Stimulated activated CD4-positive, alpha-beta T cell treated with anti-CD3 and anti-CD28 coated beads, Interleukin-12 subunit alpha, Interleukin-12 subunit beta, amount 100 ng/mL, for 24 hours (primary cell): Measurements from ENCODE around the gene FSTL1.

Experiments used
- DNase-seq, 2 experiments: peaks; one replicate each; pipeline ENCODE4 v3.0.0-alpha.2; 2020; ENCODE audit warnings: low read depth in 2 of 2

Gene FSTL1

DNA sequence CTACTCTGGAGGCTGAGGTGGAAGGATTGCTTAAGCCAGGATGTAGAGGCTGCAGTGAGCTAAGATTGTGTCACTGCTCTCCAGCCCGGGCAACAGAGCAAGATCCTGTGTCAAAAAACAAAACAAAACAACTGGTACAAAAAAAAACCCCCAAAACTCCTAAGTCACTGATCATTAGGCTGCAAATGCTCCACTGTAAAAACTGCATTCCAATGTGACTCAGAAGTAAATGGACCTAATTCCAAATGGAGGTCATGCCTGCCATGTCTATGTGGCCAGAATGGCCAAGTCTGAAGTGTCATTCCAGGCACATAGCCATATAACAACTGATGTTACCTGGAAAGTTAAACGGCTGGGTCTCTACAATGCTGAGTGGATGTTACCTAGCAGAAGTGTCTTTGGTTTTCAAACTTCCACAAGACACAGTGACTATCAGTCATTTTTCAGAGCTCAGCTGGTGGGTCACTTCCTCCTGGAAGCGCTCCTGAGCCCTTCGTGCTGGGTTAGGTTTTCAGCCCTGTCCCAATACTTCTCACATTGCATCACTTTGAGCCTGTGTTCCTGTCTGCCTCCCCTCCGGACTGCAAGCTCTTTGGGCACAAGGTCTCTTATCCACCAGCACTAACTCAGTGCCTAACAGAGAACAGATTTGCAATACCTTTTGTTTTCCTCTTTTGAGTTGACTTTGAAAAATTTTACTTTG is 10.6 kb downstream of the FSTL1 start:
- no peak for DNase-seq

DNA sequence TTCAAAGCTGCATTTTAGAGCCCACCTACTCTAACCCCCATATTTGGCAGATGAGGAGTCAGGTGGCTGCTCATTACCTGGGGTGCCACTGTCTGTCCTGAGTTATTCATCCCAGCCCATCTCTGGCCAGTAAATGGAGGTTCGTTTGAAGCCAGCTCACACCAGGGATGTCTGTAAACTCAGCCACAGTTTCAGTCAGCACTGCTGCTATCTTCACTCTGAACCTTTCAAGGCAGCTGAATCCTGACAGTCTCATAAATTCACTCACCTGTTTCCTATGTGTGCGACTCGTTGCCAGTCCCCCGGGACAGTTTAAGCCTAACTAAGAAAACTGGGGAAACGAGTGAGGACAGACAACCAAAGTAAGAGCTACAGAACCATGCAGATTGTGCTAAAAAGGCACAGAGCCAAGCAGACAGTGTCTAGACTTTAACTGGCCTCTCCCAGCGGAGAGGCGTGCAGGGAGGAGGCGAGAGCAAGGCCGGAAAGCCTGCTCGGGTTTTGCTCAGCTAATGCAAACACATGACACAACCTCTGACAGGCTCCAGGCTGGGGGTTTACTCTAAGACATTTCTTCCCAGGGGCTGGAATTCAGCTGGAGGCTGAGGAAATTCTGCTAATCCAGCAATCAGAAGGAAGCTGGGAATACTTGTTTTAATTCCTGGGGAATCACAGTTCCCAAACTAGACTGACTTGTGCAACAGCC is 12.0 kb downstream of the FSTL1 start:
- DNase-seq, result no peak

- DNase-seq, result no peak
These were observed 12.6 kb downstream of the FSTL1 start for GRCh38 chr3:120438216-120438615.

- no peak for DNase-seq
These were observed 13.2 kb downstream of the FSTL1 start for GRCh38 chr3:120437559-120437958.

- DNase-seq, result no peak
These were observed 14.2 kb downstream of the FSTL1 start for GRCh38 chr3:120436523-120437050.

DNA sequence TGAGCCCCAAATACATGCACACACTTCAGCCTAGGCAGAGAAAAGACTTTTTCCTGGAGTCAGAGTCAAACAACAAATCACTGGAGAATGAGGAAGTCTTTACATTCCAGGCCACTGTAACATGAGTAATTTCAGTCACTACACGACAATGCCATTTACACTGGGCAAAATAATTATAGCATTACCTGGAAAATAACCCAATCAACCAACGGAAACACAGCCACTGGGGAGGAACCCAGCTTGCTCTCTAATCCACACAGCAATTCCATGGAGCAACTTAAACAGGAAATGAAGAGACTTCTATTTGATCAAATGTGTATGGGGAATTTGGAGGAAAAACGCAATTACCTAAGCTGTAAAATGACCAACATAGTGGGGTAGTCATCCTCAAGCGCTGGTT is 15.2 kb downstream of the FSTL1 start:
- DNase-seq, result no peak

DNA sequence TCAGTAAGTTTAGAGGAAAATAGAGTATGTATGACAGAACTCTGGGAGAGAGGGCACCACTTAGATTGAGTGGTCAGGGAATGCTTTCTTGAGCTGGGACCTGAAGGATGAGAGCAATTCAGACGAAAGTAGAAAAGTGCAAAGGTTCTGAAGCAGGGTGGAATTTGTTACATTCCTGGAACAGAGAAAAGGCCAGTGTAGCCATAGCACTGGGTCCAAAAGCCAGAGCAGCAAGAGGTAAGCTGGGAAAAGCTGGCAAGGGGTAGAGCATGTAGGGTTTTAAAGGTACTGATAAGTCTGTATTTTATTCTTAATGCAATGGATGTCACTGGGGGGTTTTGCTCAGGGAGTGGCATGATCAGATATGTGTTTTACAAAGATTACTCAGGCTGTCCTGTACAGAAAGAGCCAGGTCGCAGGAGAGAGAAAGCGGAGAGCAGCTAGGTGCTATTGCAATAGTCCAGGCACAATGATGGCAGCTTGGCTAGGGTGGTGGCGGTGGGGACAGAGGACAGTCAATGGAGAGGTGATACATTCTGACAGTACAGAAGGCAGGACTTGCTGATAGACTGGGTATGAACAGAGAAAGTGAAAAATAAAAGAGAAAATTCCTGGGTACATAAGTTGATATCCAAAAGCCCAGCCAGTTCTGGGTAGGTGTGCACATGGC is 17.0 kb downstream of the FSTL1 start:
- no peak for DNase-seq

DNA sequence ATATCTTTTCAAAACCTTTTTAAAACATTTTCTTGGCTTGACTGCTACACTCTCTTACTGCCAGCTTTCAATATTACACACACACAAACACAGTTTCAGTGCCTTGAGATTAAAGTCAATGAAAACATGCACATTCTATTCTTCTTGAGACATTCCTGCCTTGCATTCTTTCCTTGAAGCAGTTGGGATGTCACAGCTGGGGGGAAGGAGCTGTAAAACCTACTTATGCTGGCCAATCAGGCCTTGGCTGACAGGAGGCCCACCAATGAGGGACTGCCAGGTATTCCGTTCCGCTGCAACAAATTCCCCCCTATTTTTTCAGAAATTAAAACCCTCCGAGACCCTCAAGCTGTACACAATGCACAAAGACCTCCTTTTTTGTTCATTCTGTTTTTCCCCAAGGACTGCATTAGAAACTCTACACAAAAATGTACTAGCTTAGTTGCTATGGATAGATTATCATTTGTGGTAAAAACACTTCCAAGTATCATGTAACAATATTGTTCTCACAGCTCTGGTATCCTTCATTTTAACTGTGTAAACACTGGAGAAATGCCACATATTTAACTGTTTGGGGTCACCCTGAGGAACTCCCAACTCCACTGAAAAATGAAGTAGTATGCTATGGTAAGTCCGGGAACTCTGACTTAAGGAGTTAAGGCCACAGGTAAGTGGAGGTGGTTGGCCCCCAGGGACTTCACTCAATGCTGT is 18.5 kb downstream of the FSTL1 start:
- no peak for DNase-seq

DNA sequence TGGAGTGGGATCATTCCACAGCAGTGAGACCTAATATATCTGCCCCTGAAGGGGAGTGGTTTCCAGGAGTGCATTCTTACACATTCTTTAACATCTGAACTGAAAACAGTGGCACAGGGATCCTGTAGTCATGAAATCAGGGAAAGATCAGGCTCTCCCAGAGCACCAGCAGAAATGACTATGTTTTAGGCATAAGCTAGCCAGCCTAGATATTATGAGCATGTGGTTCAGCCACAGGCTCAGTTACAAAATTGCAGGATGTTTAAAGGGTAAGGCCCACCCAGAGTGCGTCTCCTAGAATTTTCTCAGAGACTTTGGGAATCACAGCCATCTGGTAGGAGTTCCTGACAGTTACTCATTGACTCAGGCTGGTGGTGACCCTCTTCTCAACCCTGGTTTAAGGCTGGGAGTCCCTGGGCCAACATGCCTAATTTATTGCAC is 20.9 kb downstream of the FSTL1 start:
- no peak for DNase-seq

DNA sequence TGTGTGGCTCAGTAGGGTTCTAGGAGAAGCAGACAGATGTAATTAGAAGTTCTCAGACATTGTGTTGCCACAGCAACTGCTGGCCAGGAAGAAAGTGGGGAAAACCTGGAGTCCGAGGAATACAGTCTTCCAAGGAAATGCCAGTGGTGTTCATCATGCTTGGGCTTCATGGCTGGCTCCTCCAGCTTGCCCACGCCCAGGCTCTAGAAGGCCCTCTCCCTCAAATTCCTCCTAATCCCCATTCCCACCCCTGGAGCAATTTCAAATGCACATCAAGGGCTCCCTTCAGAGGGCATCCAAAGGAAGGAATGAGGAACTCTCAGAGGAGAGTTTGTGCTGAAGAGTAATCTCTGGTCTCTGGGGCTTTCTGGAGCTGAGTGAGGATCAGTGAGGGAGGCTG is 21.9 kb downstream of the FSTL1 start:
- DNase-seq, result no peak

- no peak for DNase-seq
These were observed 23.6 kb downstream of the FSTL1 start for GRCh38 chr3:120427201-120427600.

GRCh38 chr3:120425572-120426250 is 25.1 kb downstream of the FSTL1 start:
- DNase-seq, result no peak

GRCh38 chr3:120424976-120425570 is 25.7 kb downstream of the FSTL1 start:
- no peak for DNase-seq

DNA sequence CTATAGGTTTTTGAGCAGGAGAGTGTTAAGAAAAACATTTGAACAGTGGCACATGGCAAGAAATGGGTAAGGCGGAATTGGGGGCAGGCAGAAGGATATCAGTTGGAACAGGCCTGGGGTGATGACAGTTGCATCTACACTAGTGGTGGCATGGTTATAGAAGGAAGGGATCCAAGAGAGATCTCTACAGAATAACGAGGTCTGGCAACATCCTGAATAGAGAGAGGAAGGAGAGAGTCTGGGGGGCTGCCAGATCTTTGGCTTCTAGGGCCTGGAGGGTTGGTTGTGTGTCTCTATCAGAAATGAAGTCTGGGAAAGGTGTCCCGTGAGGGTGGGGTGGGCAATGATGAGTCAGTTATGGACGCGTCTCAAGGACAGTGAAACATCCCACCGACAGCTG is 26.3 kb downstream of the FSTL1 start:
- DNase-seq, result no peak

DNA sequence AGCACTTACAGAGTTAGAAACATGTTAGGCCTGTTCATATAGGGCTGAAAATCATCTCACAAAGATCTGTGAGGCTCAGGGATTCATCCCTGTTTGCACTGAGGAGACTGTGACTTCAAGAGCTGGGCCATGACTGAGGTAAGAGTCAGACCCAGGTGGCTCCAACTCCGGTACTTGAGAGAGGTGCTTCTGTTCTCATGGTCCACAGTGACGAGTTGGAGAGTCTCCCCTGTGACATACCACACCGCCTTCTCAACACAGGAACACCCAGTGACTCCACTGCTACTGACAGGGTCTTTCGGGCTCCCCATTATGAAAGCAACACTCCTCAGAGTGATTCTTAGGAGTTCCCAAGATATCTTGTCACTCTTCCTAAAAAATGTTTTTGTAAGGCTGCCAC is 27.4 kb downstream of the FSTL1 start:
- no peak for DNase-seq

DNA sequence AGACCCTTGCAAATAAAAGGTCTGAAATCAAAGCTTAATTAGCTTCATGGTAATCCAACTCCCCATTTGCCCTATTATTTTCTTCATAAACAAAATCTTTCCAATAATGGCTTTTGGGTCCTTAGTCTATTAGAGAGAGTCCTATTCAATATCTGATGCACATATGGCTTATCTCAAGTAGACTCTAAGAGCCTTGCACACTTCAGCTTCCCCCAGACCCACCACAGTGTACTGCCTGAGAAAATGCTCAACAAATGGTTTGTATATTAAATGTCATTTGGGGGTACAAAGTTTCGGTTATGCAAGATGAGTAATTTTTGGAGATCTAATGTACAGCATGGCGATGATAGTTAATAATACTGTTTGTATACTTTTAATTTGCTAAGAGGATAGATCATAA is 28.9 kb downstream of the FSTL1 start:
- no peak for DNase-seq

- no peak for DNase-seq
These were observed 29.8 kb downstream of the FSTL1 start for GRCh38 chr3:120420928-120421551.

- DNase-seq, result no peak
These were observed 30.4 kb downstream of the FSTL1 start for GRCh38 chr3:120420360-120420759.

DNA sequence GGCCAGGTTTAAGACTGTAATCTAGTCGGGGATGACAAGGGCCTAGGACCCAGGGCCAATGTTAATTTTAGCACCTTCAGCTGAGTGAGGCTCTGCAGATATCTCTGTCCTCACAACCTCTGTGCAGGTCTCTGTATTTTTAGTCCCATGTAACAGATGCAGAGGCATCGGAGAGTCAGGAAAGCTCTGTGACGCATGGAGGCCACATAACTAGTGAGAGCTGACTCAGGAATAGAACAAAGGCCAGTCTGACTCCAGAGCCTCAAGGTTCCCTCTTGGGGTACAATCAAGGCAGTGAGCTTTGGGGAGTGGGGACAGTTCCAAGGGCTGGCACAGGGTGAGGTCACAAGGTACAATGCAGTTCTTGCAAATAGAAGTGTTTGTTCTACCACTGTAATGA is 31.0 kb downstream of the FSTL1 start:
- no peak for DNase-seq

DNA sequence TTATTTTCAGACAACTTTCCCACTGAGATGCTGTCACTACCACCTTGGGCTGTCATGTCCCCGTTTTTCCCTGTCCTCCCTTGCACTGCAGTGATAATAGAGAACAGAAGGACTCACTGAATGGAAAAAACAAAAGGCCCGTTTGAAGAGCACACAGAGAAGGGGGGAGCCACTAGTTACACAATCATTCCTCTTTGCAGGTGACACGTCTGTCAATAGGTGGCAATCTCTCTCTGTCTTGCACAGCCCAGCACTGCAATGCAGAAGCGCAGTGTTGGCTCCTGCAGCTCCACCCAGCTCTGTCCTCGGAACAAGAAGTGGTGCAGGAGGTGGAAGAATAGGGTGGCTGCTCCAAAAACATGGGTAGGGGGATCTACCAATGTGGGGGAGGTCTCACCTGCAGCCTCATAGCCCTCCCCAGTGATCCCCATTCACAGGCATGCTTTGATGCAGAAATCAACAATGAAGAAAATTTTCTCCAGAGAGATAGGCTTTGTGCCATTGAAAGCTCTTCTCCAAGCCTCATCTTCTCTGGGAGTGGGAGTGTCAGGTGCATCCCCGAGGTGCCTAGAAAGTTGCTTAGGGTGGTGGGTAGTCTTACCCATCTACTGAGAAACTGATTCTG is 31.8 kb downstream of the FSTL1 start:
- DNase-seq, result no peak
